ENCODE results near the gene PDE2A. TPM values are rescaled to one million over a fixed set of nuclear protein-coding genes. Genes with fewer than 3 reads are reported as not detected.

PDE2A gene
- total RNA-seq, 1 experiment from 2014 or later: 9.6 TPM

- no peaks in the 10 kb centered on the region for H3K27me3 ChIP-seq (ENCODE audit: insufficient read depth, low read depth)
- H3F3A ChIP-seq (ENCODE audit: insufficient read depth, low read depth): no peaks in the 10 kb centered on the region
- no peaks in the 10 kb centered on the region for H3K9me3 ChIP-seq (ENCODE audit: insufficient read depth, low read depth)
- H3K36me3 ChIP-seq (ENCODE audit: low read depth): no peaks in the 10 kb centered on the region
- no TSS peak for BruUV-seq (replicated peaks)
- H3K9me2 ChIP-seq (ENCODE audit: insufficient read depth): no peaks in the 10 kb centered on the region
- H2AFZ ChIP-seq: no peak overlapping the region
- H3K4me1 ChIP-seq (replicated peaks; ENCODE audit: insufficient read depth): peaks cover 2% of the 10 kb centered on the region; the same call in 1 of the 2 replicates
- H3K4me2 ChIP-seq: no peak overlapping the region
- no peak for DNase-seq
- H3K27ac ChIP-seq: no peak overlapping the region
- ChIA-PET POLR2A (ENCODE audit: unreplicated experiment) (no interaction called here), CTCF (interaction anchor here (0.7 to 1.9 kb wide), 2 partner anchors 19 to 107 kb away, joined by 3 to 5 read pairs; no protein-coding TSS in a partner anchor)
- intact Hi-C loops (cut with micrococcal nuclease; ENCODE audit: unreplicated experiment): no loop called here
- H3K4me3 ChIP-seq: no peak overlapping the region
- TF ChIP-seq EZH2 (IDR thresholded peaks at IDR 0.05; ENCODE audit: low read depth): no peak
- TF ChIP-seq, protein P1, sequence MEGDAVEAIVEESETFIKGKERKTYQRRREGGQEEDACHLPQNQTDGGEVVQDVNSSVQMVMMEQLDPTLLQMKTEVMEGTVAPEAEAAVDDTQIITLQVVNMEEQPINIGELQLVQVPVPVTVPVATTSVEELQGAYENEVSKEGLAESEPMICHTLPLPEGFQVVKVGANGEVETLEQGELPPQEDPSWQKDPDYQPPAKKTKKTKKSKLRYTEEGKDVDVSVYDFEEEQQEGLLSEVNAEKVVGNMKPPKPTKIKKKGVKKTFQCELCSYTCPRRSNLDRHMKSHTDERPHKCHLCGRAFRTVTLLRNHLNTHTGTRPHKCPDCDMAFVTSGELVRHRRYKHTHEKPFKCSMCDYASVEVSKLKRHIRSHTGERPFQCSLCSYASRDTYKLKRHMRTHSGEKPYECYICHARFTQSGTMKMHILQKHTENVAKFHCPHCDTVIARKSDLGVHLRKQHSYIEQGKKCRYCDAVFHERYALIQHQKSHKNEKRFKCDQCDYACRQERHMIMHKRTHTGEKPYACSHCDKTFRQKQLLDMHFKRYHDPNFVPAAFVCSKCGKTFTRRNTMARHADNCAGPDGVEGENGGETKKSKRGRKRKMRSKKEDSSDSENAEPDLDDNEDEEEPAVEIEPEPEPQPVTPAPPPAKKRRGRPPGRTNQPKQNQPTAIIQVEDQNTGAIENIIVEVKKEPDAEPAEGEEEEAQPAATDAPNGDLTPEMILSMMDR (conservative IDR thresholded peaks at IDR 0.05): no peak
- H3K79me2 ChIP-seq (ENCODE audit: low read depth): no peaks in the 10 kb centered on the region
- H4K20me1 ChIP-seq (ENCODE audit: insufficient read depth): no peaks in the 10 kb centered on the region
Observed at GRCh38 chr11:72578566-72578965, 95.7 kb downstream of the PDE2A start.

DNA sequence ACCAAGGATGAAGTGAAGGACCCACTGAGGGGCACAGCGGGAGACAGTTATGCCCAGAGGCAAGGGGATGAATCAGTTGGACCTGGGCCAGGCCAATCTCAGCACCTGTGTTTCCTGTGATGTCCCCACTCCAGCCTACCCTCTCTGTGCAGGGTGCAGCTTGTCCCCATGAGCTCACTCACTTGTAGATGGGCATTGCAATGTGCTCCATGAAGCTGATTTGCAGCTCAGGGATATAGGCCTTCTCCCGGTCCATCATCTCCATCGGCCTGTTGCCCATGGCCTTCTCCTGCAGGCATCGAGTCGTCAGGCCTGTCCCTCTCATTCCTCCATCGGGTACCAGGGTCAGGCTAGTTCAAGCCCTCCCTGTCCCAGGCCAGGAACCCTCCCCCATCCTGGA is 96.2 kb downstream of the PDE2A start:
- Histone ChIP-seq H3K4me3 (no peak overlapping the region), H3K9me2 (ENCODE audit: insufficient read depth) (no peaks in the 10 kb centered on the region), H3K4me1 (replicated peaks; ENCODE audit: insufficient read depth) (peaks cover 8% of the 10 kb centered on the region; the same call in 1 of the 2 replicates), H3K4me2 (no peak overlapping the region), H3K36me3 (ENCODE audit: low read depth) (no peaks in the 10 kb centered on the region), H3K27ac (no peak overlapping the region), H3K79me2 (ENCODE audit: low read depth) (no peaks in the 10 kb centered on the region), H3K9me3 (ENCODE audit: insufficient read depth, low read depth) (no peaks in the 10 kb centered on the region), H2AFZ (no peak overlapping the region), H3F3A (ENCODE audit: insufficient read depth, low read depth) (peaks cover 1% of the 10 kb centered on the region; the same call in 1 of the 2 replicates), H3K27me3 (ENCODE audit: insufficient read depth, low read depth) (no peaks in the 10 kb centered on the region), H4K20me1 (ENCODE audit: insufficient read depth) (no peaks in the 10 kb centered on the region)
- no peak for DNase-seq
- intact Hi-C loops (cut with micrococcal nuclease; ENCODE audit: unreplicated experiment): no loop called here
- TF ChIP-seq EZH2 (IDR thresholded peaks at IDR 0.05; ENCODE audit: low read depth): no peak
- TF ChIP-seq, protein P1 (conservative IDR thresholded peaks at IDR 0.05): no peak
- ChIA-PET CTCF (interaction anchor here (0.7 to 1.9 kb wide), 2 partner anchors 20 to 107 kb away, joined by 3 to 5 read pairs; no protein-coding TSS in a partner anchor), POLR2A (ENCODE audit: unreplicated experiment) (no interaction called here)
- BruUV-seq (replicated peaks): no TSS peak

DNA sequence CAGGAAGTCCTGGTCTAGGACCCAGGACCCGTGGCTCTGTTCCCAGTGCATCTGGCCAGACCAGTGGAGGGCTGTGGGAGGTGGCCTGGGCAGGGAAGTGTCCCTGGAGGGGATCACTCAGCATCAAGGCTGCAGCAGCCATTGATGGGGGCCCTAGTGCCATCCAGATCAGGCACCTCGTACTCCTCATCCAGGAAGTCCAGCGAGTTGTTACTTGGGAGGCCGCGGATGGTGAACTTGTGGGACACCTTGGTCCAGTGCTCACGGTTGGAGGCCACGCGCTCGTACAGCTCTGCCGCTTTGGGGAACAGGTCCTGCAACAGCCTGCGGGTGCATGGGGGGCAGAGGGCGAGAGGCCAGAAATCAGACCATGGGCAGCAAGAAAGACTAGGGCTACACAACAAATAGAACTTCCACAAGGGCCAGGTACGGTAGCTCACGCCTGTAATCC is 96.9 kb downstream of the PDE2A start:
- H3K27me3 ChIP-seq (ENCODE audit: insufficient read depth, low read depth): no peaks in the 10 kb centered on the region
- H3K4me2 ChIP-seq: no peak overlapping the region
- POLR2A ChIA-PET (ENCODE audit: unreplicated experiment): no interaction called here
- H3K9me3 ChIP-seq (ENCODE audit: insufficient read depth, low read depth): no peaks in the 10 kb centered on the region
- TF ChIP-seq, protein P1 (conservative IDR thresholded peaks at IDR 0.05): no peak
- no peak for TF ChIP-seq EZH2 (IDR thresholded peaks at IDR 0.05; ENCODE audit: low read depth)
- BruUV-seq (replicated peaks): no TSS peak
- H3K27ac ChIP-seq: no peak overlapping the region
- DNase-seq: no peak
- H3K36me3 ChIP-seq (ENCODE audit: low read depth): no peaks in the 10 kb centered on the region
- no peaks in the 10 kb centered on the region for H3K9me2 ChIP-seq (ENCODE audit: insufficient read depth)
- H3K4me3 ChIP-seq: no peak overlapping the region
- intact Hi-C loops (cut with micrococcal nuclease; ENCODE audit: unreplicated experiment): no loop called here
- H3K4me1 ChIP-seq (replicated peaks; ENCODE audit: insufficient read depth): peaks cover 13% of the 10 kb centered on the region
- H3F3A ChIP-seq (ENCODE audit: insufficient read depth, low read depth): peaks cover 7% of the 10 kb centered on the region; the same call in 1 of the 2 replicates
- no peaks in the 10 kb centered on the region for H3K79me2 ChIP-seq (ENCODE audit: low read depth)
- CTCF ChIA-PET: interaction anchor here (1.9 kb wide), 1 partner anchor 106 kb away, joined by 5 read pairs; no protein-coding TSS in a partner anchor
- H2AFZ ChIP-seq: no peak overlapping the region
- no peaks in the 10 kb centered on the region for H4K20me1 ChIP-seq (ENCODE audit: insufficient read depth)

Measured in PC-9 (cell line).